Loucy (cell line): Measurements from ENCODE around the gene NCKAP5.

Source experiments
- EZH2phosphoT487 ChIP-seq: fragments of 200-600 bp; IDR thresholded peaks from 2 replicates; pipeline ENCODE4 v1.6.1; 2018; ENCODE audit warnings: antibody characterized with exemption, mild to moderate bottlenecking, moderate library complexity, borderline replicate concordance
- TF ChIP-seq, protein P1 (sequence below): fragments of 200-600 bp; sonication (generic); conservative IDR thresholded peaks from 2 replicates; pipeline ENCODE4 v1.5.1; 2014; ENCODE audit warnings: mild to moderate bottlenecking, antibody characterized with exemption, low read length

- TF ChIP-seq, protein P1, sequence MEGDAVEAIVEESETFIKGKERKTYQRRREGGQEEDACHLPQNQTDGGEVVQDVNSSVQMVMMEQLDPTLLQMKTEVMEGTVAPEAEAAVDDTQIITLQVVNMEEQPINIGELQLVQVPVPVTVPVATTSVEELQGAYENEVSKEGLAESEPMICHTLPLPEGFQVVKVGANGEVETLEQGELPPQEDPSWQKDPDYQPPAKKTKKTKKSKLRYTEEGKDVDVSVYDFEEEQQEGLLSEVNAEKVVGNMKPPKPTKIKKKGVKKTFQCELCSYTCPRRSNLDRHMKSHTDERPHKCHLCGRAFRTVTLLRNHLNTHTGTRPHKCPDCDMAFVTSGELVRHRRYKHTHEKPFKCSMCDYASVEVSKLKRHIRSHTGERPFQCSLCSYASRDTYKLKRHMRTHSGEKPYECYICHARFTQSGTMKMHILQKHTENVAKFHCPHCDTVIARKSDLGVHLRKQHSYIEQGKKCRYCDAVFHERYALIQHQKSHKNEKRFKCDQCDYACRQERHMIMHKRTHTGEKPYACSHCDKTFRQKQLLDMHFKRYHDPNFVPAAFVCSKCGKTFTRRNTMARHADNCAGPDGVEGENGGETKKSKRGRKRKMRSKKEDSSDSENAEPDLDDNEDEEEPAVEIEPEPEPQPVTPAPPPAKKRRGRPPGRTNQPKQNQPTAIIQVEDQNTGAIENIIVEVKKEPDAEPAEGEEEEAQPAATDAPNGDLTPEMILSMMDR, result no peak
- TF ChIP-seq EZH2phosphoT487, result no peak
Observed at GRCh38 chr2:133506996-133507395, 61.3 kb downstream of the NCKAP5 start.
